NCI-H1048 (cell line): ENCODE data around the gene HPRT1.

Experiments used
- DNase-seq: peaks from one replicate; lab custom pipeline; 2025; lab: John Stamatoyannopoulos, UW

Gene HPRT1

GRCh38 chrX:134476284-134476683 lies 16.3 kb downstream of the HPRT1 start:
- DNase-seq: no peak

GRCh38 chrX:134478374-134478773 lies 18.4 kb downstream of the HPRT1 start:
- DNase-seq: no peak

GRCh38 chrX:134480061-134480460 lies 20.1 kb downstream of the HPRT1 start:
- no peak for DNase-seq

DNA sequence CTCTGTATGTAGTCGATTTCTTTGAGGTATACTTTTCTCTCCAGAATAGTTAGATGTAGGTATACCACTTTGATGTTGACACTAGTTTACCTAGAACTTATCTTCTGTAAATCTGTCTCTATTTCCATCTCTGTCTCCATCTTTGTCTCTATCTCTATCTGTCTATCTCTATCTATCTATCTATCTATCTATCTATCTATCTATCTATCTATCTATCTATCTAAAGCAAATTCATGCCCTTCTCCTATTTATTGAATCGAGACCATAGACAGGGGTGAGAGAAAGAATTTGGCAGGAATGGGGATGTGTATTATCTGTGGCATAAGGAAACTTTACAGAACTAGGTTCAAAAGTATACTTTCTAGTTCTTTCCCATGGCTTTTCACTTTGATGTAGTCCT lies 21.4 kb downstream of the HPRT1 start:
- DNase-seq: no peak

DNA sequence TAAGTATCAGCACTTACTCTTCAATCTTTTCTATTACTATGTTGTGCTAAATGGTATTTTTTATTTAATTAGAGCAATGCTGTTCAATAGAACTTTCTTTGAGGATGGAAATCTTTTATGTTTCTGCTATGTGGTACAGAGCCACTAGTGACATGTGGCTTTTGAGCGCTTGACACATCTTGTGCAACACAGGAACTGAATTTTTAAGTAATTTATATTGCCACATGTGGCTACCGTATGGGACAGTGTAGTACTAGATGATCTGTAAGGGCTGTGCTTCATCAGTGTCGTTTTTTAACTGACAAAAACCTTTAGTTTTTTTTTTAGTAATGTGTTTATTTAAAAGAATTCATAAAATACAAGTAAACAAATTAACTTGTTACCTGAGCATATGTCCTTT lies 22.4 kb downstream of the HPRT1 start:
- DNase-seq: no peak

DNA sequence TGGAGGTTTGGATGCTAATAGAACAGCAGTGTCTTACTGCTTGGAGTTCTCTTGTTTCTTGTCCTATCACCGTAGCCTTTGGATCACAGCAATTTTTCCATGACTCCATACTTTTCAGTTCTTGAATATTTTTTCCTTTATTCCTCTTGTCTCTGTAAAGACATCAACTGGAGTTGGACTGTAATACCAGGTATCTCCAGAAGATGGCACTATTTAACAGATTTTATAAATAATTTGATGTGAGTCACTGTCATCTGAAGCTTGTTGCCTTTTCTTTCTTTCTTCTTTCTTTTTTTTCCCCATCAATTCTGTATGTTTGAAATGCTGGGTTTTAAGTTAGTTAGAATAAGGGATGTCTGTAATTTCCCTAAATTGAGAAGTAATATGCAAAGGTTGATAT lies 24.1 kb downstream of the HPRT1 start:
- no peak for DNase-seq

GRCh38 chrX:134501941-134502340 lies 42.0 kb downstream of the HPRT1 start:
- no peak for DNase-seq

DNA sequence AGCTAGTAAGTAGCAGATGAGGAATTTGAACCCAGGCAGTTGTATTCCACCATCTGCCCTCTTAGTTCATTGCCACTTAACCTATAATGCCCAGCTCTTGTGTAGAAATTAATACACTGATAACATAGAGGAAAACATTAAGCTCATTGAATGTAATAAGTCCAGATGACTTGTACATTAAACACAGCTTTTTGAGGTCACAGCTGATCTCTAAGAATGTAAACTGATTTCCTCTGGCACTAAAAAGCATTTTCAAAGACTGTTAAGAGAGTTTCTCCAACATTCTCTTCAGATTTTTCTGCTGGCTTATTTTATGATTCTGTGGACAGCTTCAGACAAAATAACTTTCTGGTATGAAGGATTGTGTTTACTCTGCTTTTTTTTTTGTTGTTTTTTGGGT lies 42.7 kb downstream of the HPRT1 start:
- DNase-seq: no peak

DNA sequence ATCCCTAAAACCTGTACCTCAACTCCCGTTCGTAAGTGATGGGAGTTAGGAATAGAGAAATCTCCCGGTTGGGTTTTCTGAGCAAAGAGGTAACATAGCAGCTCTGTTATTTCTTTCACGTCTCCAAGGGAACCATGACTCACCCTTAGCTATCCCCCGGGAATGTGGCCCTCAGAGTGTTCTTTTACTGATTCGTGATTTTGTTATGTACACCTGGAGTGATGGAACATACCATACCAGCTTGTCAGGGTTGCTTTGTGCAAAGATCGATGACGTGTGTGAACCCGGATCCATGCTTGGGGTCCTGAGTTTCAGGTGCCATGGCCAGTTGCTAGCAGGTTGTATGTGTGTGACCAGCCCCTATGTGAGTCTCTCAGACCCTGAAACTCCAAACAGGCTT lies 52.6 kb downstream of the HPRT1 start:
- DNase-seq: no peak

DNA sequence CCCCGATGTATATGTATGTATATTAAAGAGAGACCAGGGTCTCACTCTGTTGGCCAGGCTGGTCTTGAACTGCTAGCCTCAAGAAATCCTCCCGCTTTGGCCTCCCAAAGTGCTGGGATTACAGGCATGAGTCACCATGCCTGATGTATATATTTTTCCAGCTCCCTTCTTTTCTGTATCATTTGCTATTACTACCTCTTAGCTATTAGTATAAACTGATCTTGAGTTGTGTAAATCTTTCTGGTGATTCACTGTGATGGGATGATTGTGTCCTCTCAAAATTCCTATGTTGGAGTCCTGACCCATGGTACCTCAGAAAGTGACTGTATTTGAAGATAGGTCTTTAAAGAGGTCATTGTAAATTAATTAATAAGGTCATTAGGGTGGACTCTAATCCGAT lies 53.1 kb downstream of the HPRT1 start:
- DNase-seq: no peak

DNA sequence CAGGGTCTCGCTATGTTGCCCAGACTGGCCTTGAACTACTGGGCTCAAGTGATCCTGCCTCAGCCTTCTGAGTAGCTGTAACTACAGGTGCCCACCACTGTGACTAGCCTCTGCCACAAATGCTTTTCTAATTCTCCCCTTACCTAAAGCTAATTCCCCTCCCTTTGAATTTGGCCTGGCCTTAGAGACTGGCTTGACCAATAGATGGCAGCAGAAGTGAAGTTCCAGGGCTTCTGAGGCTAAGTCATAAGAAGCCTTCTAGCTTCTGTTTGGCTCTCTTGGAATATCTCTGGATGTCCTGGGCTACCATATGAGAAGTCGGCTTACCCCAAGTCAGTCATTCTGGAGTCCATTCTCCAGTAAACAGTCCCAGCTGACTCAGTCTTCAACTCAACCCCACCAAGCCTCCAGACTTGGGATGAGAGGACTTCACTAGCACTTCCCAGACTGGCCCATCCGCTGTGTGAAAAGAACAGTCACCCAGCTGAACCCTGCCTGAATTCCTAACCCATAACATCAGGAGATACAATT lies 61.0 kb downstream of the HPRT1 start:
- no peak for DNase-seq

GRCh38 chrX:134524181-134524580 lies 64.2 kb downstream of the HPRT1 start:
- no peak for DNase-seq

DNA sequence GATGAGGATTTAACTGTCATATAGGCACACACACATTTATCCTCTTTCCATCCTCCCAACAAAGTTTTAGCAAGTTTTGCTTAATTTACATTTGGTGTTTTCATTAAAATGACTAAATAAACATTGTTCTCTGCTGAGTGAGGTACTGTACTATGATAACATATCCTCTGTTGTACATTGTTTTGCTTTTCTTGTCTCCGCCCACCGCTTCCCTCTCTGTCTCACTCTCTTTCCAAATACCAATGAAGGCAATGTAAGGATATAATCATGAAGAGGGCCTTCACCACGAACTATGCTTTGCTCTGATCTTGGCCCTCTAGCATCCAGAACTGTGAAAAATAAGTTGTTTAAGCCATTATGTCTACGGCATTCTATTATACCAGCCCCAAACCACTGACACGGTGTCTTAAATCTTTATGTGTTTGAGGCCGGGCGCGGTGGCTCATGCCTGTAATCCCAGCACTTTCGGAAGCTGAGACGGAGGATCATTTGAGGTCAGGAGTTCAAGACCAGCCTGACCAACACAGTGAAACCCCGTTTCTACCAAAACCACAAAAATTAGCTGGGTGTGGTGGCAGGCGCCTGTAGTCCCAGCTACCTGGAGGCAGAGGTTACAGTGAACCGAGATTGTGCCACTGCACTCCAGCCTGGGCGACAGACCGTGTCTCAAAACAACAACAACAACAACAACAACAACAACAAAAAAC lies 65.3 kb downstream of the HPRT1 start:
- DNase-seq: no peak

GRCh38 chrX:134526399-134526798 lies 66.4 kb downstream of the HPRT1 start:
- no peak for DNase-seq

DNA sequence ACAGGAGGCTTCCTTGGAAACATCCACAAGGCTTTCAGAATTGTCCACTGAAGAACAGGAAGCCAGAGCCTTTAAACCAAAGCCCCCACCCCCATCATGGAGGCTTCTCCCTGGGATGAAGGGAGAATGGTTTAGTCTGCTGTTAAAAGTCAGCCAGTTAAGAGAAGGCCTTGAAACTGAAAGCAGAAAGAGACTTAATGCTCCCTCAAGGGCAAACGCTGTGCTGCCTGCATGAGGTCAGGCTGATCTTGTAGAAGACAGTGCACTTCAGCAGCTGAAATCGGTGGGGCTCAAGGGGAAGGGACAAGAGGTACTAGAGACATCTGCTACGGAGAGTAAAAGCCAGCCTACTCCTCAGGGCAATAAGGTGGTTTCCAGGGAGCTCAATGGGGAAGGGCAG lies 69.0 kb downstream of the HPRT1 start:
- DNase-seq: no peak

GRCh38 chrX:134529481-134529880 lies 69.5 kb downstream of the HPRT1 start:
- no peak for DNase-seq

- DNase-seq: no peak
Observed at GRCh38 chrX:134530845-134531244, 70.9 kb downstream of the HPRT1 start.

- DNase-seq: no peak
Observed at GRCh38 chrX:134533352-134533751, 73.4 kb downstream of the HPRT1 start.

- DNase-seq: no peak
Observed at GRCh38 chrX:134533952-134534351, 74.0 kb downstream of the HPRT1 start.

DNA sequence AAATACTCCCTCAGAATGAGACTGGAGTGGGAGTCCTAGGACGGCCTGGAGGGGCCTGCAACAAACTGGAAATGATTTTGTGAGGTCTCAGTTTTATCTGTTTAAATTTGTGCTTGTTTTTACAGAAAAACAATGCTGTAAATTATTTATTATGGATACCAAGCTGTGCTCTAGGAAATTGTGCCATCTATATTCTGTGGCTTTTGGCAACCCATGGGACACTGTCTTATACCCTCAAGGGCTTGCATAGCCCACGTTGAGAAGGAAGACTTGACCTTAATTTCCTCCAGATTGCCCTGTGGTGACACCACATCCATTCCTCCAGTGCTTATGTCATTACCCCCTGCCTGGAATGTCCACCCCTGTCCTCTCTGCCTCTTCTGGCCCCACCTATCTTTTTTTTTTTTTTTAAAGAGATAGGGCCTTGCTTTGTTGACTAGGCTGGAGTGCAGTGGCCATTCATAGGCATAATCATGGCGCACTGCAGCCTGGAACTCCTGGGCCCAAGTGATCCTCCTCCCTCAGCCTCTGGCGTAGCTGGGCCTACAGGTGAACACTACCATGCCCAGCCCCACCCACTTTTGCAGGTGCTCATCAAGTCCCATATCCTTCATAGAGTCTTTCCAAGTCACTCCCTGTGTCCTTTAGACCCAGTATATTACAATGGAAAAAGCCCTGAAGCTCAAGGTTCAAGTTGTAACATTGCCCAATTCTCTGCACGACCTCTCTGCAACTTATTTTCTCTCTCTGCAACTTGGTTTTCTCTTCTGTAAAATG lies 77.4 kb downstream of the HPRT1 start:
- no peak for DNase-seq

DNA sequence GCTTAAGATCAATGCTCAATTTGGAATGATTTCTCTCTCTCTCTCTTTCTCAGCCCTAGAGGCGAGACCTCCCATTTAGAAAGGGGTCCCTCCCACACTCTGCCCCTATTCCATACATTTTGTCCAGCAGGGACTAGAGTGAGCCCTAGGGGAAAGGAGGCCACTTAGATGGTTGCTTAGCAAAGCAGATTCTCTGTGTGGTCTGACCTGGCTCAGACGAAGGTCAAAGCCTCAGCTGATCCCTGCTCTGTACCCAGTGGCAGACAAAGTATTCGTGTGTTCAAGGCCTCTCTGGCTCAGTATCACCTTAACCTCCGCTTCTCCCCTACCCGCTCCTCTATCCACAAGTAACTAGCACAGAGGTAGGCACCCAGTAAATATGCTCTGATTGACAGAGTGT lies 78.4 kb downstream of the HPRT1 start:
- no peak for DNase-seq

DNA sequence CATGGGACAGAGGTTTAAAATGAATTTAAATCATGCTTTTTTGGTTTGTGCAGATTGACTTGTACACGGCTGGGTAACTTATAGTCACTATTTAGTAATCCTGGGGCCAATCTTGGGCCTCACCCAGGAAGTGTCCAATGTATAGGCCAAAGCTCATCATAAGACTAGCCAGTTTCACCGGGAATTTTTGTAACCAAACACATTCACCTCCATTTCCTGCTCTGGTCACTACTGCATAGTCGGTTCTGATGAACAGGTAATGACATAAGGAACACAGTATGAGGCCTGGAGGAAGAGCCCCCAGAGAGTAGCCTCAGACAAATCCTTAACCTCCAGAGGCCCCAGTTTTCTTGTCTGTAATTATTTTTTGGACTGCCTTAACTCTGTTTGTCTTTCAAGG lies 81.9 kb downstream of the HPRT1 start:
- DNase-seq: no peak

DNA sequence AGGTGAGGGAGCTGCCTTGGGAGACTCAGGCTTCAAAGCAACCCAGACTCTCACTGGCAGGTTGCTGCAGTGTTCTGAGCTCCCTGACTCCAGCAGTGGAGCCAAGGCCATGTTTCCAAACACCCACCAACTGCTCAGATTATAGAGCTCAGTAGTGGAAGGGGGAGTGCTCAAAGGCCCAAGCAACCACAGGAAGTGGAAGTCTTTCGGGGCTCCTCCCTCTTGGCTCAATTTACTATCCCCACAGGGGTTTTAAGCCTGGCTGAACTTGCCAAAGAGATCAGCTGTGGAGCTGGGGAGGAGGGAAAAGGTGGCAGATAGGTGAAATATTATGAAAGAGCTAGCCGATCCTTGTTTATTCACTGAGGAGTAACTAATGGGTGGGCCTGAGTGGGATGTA lies 82.5 kb downstream of the HPRT1 start:
- no peak for DNase-seq

DNA sequence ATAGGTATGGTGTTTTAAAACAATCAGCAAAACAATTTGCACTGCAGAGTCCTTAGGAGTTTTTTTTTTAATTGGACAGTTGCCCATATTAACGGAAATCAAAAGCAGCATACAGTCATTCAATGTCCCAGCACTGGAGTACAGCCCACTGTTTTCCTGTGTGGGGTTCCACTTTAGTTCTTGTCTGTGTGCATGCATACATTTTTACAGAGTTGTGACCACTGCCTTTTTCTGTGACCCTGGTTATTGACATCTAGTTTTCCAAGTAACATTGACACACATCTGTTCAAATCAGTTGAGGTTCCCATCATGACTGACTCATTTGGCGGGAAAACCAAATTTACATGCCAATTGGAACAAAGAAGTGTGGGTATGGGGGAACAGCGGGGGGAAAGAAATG lies 83.3 kb downstream of the HPRT1 start:
- DNase-seq: no peak
